GM12878 (cell line): ENCODE measurements around the gene GRIK4. TPM values are rescaled to one million over a fixed set of nuclear protein-coding genes. Genes with fewer than 3 reads are reported as not detected.

Experiments used
- ASH2L ChIP-seq: fragments of 300-600, 200-600 bp; sonication (generic); IDR thresholded peaks from 2 replicates; pipeline ENCODE4 v1.6.1; 2017; ENCODE audit warnings: low read depth, mild to moderate bottlenecking, borderline replicate concordance
- CUX1 ChIP-seq: IDR thresholded peaks from 2 replicates; pipeline ENCODE4 v1.6.1; 2012; ENCODE audit warnings: improper control_type of control experiment, low read depth, low read length; ENCODE audit not compliant: insufficient replicate concordance
- E2F4 ChIP-seq: IDR thresholded peaks from 2 replicates; pipeline ENCODE4 v1.6.1; 2012; ENCODE audit warnings: low read depth, low read length, improper control_type of control experiment
- MLLT1 ChIP-seq: fragments of 450-650 bp; IDR thresholded peaks from 2 replicates; pipeline ENCODE4 v1.6.1; 2016; ENCODE audit warnings: mild to moderate bottlenecking
- SMARCA5 ChIP-seq: fragments of 450-650 bp; IDR thresholded peaks from 2 replicates; pipeline ENCODE4 v1.6.1; 2017; ENCODE audit warnings: mild to moderate bottlenecking
- STAT1 ChIP-seq: fragments of 450-650 bp; conservative IDR thresholded peaks from 2 replicates; pipeline ENCODE4 v1.6.1; 2014; ENCODE audit warnings: antibody characterized with exemption, mild to moderate bottlenecking
- TCF12 ChIP-seq: IDR thresholded peaks from 2 replicates; pipeline ENCODE4 v1.6.1; 2011; ENCODE audit warnings: low read depth, mild to moderate bottlenecking, low read length
- ZSCAN29 ChIP-seq: fragments of 450-650 bp; IDR thresholded peaks from 2 replicates; pipeline ENCODE4 v1.6.1; 2017; ENCODE audit warnings: mild to moderate bottlenecking, moderate library complexity
- polyA plus RNA-seq, 11 experiments: library from polyadenylated mRNA; depleted of rRNA in 4 of 11; unstranded in 6 of 11; stranded (reverse) in 5 of 11; fragments of >200 nt; fragmentation: Nextera tagmentation in 4 of 11; fragmentation: Illumina TruSeq in 1 of 11; extraction: Ambion mirVana in 4 of 11; extraction: Trizol in 1 of 11; gene quantifications; 1 replicate in 1 of 11; 2 replicates in 10 of 11; pipeline versions ENCODE4 v1.2.1 to v1.2.3, GENCODE V29; 2011 to 2016; ENCODE audit warnings: inconsistent platforms in 2 of 11, missing spikeins in 2 of 11, low read depth in 1 of 11
- total RNA-seq, 4 experiments: library from RNA; depleted of rRNA in 3 of 4; stranded (reverse); fragments of >200 nt in 3 of 4; fragmentation: Illumina TruSeq in 1 of 4; extraction: Trizol in 1 of 4; gene quantifications; 2 replicates each; pipeline versions ENCODE4 v1.2.1 to v1.2.3, GENCODE V29; 2013 to 2021
- TF ChIP-seq, protein P1 (sequence below): fragments of 450-650 bp; IDR thresholded peaks from 2 replicates; pipeline ENCODE4 v1.6.1; 2017; ENCODE audit warnings: antibody characterized with exemption, mild to moderate bottlenecking, moderate library complexity
- TF ChIP-seq, protein P2 (sequence below): fragments of 450-650 bp; formaldehyde crosslinking; IDR thresholded peaks from 2 replicates; pipeline ENCODE4 v1.4.0; 2020; ENCODE audit warnings: mild to moderate bottlenecking, moderate library complexity
- TF ChIP-seq, protein P3 (sequence below): fragments of 450-650 bp; IDR thresholded peaks from 2 replicates; pipeline ENCODE4 v1.6.1; 2017; ENCODE audit warnings: low read depth, mild to moderate bottlenecking, moderate library complexity

Gene GRIK4
- total and polyA plus RNA-seq, 10 of the 15 experiments (the other 5 are each of a cell fraction or from before 2014, with no cell fraction given) = 0.33 to 3.6 (median 0.72) TPM

DNA sequence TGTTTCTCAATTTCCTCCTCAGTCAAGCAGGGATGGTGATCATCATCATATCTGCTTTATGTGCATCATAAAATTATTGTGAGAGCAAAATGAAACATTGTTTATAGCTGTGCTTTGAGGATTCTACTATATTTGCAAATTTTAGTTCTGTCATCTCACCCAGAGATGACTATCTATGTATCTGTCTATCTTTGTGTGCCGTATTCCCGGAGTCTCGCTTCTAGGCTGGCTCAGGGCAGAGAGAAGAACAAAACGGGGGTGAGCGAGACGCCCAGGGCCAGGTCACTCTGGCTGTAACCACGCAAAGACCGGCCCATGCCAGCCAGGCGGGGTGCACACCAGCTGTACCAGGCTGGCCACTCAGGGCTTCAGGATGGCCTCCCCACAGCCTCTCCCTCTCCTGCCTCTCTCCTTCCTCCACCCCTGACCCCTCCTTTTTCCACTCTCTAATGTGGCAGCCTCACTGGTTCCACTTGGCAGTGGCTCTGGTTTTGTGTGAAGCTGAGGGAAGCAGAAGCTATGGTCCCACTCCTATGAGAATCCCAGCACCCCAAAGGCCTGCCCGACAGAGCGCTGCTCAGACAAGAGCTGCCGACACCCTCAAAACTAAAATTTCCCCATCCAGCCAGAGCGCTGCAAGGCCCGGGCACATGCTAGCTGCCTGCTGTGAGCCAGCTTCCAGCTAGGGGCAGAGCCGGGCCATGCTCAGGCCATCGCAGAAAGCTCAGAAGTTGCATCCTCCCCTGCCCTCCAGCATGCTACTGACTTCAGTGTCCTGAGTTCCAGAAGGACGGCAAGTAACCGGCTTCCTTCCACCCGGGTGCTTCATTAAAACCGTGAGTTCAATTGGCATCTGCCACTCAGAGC, 372.8 kb downstream of the GRIK4 start (continued):
- no peak for TF ChIP-seq CUX1
- TF ChIP-seq ASH2L = no peak
- TF ChIP-seq, protein P1, sequence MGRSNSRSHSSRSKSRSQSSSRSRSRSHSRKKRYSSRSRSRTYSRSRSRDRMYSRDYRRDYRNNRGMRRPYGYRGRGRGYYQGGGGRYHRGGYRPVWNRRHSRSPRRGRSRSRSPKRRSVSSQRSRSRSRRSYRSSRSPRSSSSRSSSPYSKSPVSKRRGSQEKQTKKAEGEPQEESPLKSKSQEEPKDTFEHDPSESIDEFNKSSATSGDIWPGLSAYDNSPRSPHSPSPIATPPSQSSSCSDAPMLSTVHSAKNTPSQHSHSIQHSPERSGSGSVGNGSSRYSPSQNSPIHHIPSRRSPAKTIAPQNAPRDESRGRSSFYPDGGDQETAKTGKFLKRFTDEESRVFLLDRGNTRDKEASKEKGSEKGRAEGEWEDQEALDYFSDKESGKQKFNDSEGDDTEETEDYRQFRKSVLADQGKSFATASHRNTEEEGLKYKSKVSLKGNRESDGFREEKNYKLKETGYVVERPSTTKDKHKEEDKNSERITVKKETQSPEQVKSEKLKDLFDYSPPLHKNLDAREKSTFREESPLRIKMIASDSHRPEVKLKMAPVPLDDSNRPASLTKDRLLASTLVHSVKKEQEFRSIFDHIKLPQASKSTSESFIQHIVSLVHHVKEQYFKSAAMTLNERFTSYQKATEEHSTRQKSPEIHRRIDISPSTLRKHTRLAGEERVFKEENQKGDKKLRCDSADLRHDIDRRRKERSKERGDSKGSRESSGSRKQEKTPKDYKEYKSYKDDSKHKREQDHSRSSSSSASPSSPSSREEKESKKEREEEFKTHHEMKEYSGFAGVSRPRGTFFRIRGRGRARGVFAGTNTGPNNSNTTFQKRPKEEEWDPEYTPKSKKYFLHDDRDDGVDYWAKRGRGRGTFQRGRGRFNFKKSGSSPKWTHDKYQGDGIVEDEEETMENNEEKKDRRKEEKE = no peak
- TF ChIP-seq ZSCAN29 = no peak
- TF ChIP-seq STAT1 = no peak
- TF ChIP-seq E2F4 = no peak
- TF ChIP-seq SMARCA5 = no peak
- TF ChIP-seq TCF12 = no peak
- TF ChIP-seq, protein P2, sequence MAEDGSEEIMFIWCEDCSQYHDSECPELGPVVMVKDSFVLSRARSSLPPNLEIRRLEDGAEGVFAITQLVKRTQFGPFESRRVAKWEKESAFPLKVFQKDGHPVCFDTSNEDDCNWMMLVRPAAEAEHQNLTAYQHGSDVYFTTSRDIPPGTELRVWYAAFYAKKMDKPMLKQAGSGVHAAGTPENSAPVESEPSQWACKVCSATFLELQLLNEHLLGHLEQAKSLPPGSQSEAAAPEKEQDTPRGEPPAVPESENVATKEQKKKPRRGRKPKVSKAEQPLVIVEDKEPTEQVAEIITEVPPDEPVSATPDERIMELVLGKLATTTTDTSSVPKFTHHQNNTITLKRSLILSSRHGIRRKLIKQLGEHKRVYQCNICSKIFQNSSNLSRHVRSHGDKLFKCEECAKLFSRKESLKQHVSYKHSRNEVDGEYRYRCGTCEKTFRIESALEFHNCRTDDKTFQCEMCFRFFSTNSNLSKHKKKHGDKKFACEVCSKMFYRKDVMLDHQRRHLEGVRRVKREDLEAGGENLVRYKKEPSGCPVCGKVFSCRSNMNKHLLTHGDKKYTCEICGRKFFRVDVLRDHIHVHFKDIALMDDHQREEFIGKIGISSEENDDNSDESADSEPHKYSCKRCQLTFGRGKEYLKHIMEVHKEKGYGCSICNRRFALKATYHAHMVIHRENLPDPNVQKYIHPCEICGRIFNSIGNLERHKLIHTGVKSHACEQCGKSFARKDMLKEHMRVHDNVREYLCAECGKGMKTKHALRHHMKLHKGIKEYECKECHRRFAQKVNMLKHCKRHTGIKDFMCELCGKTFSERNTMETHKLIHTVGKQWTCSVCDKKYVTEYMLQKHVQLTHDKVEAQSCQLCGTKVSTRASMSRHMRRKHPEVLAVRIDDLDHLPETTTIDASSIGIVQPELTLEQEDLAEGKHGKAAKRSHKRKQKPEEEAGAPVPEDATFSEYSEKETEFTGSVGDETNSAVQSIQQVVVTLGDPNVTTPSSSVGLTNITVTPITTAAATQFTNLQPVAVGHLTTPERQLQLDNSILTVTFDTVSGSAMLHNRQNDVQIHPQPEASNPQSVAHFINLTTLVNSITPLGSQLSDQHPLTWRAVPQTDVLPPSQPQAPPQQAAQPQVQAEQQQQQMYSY (CRISPR knock-in tag) = no peak
- no peak for TF ChIP-seq MLLT1
- TF ChIP-seq, protein P3, sequence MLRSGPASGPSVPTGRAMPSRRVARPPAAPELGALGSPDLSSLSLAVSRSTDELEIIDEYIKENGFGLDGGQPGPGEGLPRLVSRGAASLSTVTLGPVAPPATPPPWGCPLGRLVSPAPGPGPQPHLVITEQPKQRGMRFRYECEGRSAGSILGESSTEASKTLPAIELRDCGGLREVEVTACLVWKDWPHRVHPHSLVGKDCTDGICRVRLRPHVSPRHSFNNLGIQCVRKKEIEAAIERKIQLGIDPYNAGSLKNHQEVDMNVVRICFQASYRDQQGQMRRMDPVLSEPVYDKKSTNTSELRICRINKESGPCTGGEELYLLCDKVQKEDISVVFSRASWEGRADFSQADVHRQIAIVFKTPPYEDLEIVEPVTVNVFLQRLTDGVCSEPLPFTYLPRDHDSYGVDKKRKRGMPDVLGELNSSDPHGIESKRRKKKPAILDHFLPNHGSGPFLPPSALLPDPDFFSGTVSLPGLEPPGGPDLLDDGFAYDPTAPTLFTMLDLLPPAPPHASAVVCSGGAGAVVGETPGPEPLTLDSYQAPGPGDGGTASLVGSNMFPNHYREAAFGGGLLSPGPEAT = no peak
